NT2/D1 (cell line): ENCODE data around the gene FBLIM1.
"Not testable (repeated sequence)": the region's sequence is repeated elsewhere in the genome, so short reads cannot be mapped to it uniquely, and the experiment has no call there.

ENCODE experiments used
- DNase-seq: peaks from one replicate; pipeline ENCODE4 v3.0.0-alpha.2; 2011; ENCODE audit warnings: low read depth, low spot score
- H3K27me3 ChIP-seq: 2 replicates; pipeline ENCODE4 v1.6.0; 2011; ENCODE audit warnings: mild to moderate bottlenecking; ENCODE audit not compliant: insufficient read length, insufficient read depth
- H3K36me3 ChIP-seq: 2 replicates; pipeline ENCODE4 v1.6.1; 2011; ENCODE audit warnings: mild to moderate bottlenecking, low read length, mixed read lengths; ENCODE audit not compliant: insufficient read depth, insufficient read length
- H3K4me1 ChIP-seq: 2 replicates; pipeline ENCODE4 v1.5.1; 2011; ENCODE audit not compliant: insufficient read depth, insufficient read length
- H3K4me3 ChIP-seq: 2 replicates; pipeline ENCODE4 v1.5.1; 2011; ENCODE audit warnings: low read depth; ENCODE audit not compliant: insufficient read length
- H3K9ac ChIP-seq: 2 replicates; pipeline ENCODE4 v1.6.0; 2011; ENCODE audit warnings: low read depth; ENCODE audit not compliant: insufficient read length
- H3K9me3 ChIP-seq: 2 replicates; pipeline ENCODE4 v1.5.1; 2011; ENCODE audit warnings: mild to moderate bottlenecking, low read length; ENCODE audit not compliant: insufficient read depth
- SUZ12 ChIP-seq: IDR thresholded peaks from 2 replicates; pipeline ENCODE4 v1.6.1; 2011; ENCODE audit not compliant: insufficient read length, insufficient read depth; ENCODE audit errors: extremely low read depth
- YY1 ChIP-seq: IDR thresholded peaks from 2 replicates; pipeline ENCODE4 v1.6.1; 2011; ENCODE audit not compliant: insufficient read length, insufficient read depth
- ZNF274 ChIP-seq: IDR thresholded peaks from 2 replicates; pipeline ENCODE4 v1.6.1; 2011; ENCODE audit warnings: mild to moderate bottlenecking, low read depth, low read length

FBLIM1 gene

DNA sequence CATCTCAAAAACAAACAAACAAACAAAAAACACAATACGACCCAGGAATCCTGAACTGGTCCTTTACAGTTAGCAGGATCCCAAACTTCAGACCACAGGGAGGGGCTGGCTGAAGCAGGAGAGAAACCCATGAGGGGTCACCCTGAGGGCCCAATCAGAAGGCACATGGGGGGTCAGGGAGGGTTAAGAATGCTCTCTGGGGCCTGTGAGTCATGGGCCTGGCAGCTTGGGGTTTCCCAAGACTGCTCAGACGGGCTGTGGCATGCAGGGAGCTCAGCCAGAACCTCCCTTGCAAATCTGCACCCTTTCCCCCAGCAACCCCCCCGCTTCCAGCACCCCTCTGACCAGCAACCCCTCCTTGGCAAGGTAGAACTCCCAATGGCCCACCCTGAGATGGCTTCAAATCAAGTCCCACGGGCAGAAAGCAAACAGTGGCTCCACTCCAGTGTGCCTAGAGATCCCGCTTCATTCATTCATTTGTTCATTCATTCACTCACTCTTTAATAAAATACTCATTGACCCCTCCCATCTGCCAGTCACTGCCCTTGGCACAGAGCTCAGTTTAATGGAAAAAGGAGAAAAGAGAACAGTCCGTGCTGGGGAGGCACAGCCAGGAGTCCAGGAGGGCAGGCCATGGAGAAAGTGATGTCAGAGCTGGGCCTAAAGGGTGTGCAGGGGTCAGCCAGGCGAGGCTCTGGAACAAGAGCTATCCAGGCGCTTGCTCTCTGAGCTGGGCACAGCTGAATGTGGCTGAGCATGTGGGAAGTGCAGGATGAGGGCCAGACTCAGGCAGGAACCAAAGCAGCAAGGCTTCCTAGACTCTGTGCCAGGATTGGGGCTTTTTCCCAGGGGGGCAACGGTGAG, 40.6 kb downstream of the FBLIM1 start:
- no peaks in the 10 kb centered on the region for H3K27me3 ChIP-seq
- peak; percentile 46 for DNase-seq
- TF ChIP-seq ZNF274 (no peak), SUZ12 (no peak), YY1 (no peak)
- H3K36me3 ChIP-seq, result no peaks in the 10 kb centered on the region
- no peak overlapping the region for H3K4me3 ChIP-seq
- no peaks in the 10 kb centered on the region for H3K9me3 ChIP-seq
- no peak overlapping the region for H3K9ac ChIP-seq
- H3K4me1 ChIP-seq, result peaks cover 8% of the 10 kb centered on the region

DNA sequence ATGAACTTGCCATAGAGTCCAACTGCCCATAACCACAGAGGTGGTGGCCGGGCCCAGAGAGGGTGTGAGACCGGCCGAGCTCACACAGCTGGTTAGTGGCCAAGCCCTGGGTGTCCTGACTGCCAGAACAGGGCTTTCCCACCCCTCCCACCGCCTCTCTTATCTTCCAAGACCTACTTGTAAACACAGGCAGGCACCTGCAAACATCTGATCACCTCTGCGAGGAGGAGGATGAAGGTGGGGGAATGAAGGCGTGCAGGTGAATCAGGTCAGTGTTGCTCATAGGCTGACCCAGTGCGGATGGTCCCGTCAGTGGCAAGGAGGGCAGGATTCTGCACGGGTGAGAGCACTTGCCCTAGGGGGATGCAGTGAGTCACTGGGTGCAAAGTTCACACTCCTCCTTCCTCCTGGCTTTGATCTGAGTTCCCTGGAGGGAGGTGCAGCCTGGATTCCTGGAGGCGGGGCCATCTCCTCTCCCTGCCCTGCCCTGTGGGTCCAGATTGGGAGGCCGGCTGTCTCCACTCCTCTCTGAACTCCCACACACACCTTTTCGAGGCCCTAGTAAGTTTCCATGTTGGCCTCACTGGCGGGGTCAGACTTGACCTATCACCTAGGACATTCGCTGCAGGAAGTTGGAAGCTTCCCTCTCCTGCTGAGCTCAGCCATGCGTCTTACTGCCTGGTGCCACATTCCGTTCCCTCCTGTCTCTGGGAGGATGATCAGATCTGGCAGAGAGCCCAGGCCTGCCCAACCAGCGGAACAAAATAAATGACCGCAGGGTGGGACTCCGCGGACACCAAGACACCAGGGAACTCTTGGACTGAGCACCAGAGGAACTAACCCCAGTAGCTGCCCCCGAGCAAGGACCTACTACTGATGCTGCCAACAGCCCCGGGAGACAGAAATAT, 41.6 kb downstream of the FBLIM1 start:
- Histone ChIP-seq H3K4me1 (peaks cover 8% of the 10 kb centered on the region), H3K9me3 (no peaks in the 10 kb centered on the region), H3K4me3 (no peak overlapping the region), H3K27me3 (no peaks in the 10 kb centered on the region), H3K9ac (no peak overlapping the region), H3K36me3 (no peaks in the 10 kb centered on the region)
- TF ChIP-seq ZNF274 (no peak), SUZ12 (no peak), YY1 (no peak)
- DNase-seq, result peak; percentile 25

DNA sequence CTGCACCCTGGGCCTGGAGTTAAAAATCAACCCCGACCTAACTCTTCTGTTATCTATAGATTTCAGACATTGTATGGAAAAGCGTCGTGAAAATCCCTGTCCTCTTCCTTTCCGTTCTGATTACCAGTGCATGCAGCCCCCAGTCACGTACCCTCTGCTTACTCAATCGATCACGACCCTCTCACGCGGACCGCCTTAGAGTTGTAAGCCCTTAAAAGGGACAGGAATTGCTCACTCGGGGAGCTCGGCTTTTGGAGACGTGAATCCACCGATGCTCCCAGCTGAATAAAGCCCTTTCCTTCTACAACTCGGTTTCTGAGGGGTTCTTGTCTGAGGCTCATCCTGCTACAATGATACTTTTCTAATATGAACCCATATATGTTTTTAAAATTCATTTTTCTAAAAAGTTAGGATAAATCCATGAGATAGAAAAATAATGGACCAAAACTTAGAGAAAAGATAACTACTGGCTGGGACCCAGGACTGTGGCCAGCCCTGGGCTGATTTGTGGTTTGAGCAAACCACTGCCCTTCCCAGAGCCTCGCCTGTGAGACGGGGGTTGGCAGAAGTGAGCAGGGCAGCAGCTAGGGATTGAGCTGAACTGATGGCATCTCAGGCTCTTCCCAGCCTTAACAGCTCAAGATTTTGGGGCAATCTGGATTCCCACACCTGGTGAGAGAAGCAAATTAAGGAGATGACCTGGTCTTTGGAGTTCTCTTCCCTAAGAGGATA, 43.8 kb downstream of the FBLIM1 start:
- H3K4me1 ChIP-seq, result peaks cover 8% of the 10 kb centered on the region
- no peak for DNase-seq
- no peaks in the 10 kb centered on the region for H3K27me3 ChIP-seq
- no peaks in the 10 kb centered on the region for H3K9me3 ChIP-seq
- H3K9ac ChIP-seq, result no peak overlapping the region
- TF ChIP-seq YY1 (no peak), SUZ12 (no peak), ZNF274 (no peak)
- no peak overlapping the region for H3K4me3 ChIP-seq
- no peaks in the 10 kb centered on the region for H3K36me3 ChIP-seq

DNA sequence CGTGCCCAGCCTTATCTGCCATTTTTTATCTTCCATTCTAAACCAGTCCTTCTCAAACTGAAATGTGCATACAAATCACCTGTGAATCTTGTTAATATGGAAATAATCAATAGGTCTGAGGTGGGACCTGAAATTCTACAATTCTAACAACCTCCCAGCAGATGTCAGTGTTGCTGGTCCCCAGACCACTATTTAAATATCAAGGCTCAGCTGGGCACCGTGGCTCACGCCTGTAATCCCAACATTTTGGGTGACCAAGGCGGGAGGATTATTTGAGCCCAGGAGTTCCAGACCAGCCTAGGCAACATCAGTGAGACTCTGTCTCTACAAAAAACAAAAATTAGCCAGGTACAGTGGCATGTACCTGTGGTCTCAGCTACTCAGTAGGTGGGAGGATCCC, 44.8 kb downstream of the FBLIM1 start:
- Histone ChIP-seq H3K27me3 (no peaks in the 10 kb centered on the region), H3K36me3 (no peaks in the 10 kb centered on the region), H3K9ac (no peak overlapping the region), H3K9me3 (no peaks in the 10 kb centered on the region), H3K4me1 (peaks cover 8% of the 10 kb centered on the region), H3K4me3 (no peak overlapping the region)
- DNase-seq, result no peak
- no peak for TF ChIP-seq YY1
- no peak for TF ChIP-seq SUZ12
- no peak for TF ChIP-seq ZNF274

DNA sequence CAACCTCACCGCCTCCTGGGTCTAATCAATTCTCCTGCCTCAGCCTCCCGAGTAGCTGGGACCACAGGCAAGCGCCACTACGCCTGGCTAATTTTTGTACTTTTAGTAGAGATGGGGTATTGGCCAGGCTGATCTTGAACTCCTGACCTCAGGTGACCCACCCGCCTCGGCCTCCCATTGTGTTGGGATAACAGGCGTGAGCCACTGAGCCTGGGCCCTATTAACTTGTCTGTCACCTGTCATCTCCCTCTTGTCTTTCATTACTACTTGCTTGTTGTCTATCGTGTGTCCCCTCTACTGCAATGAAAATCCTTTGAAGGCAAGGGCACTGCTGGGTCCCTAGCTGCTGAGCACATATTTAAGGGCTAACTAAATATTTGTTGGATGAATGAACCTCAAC, 45.5 kb downstream of the FBLIM1 start:
- TF ChIP-seq ZNF274 (no peak), SUZ12 (no peak), YY1 (no peak)
- no peaks in the 10 kb centered on the region for H3K36me3 ChIP-seq
- no peak overlapping the region for H3K9ac ChIP-seq
- no peaks in the 10 kb centered on the region for H3K9me3 ChIP-seq
- no peaks in the 10 kb centered on the region for H3K27me3 ChIP-seq
- no peak overlapping the region for H3K4me3 ChIP-seq
- H3K4me1 ChIP-seq, result peaks cover 8% of the 10 kb centered on the region
- no peak for DNase-seq

DNA sequence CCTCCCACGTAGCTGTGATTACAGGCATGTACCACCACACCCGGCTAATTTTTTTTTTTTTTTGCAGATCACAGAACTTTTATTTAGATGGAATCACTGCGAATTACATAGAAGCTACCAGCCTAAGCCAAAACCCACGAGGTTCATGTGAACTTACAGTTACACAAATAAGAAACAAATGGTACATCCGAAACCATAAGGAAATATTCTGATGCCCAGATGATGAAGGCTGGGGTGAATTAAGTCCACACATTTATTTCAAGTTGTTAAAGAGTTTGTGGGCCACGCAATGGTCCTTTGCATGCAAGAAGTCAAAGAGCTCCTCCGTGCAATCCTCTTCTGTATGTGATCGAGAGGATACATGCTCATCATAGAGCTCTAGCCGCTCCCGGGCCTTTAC, 48.5 kb downstream of the FBLIM1 start:
- Histone ChIP-seq H3K36me3 (no peaks in the 10 kb centered on the region), H3K9ac (no peak overlapping the region), H3K9me3 (no peaks in the 10 kb centered on the region), H3K4me1 (no peaks in the 10 kb centered on the region), H3K4me3 (no peak overlapping the region), H3K27me3 (no peaks in the 10 kb centered on the region)
- DNase-seq, result no peak
- no peak for TF ChIP-seq SUZ12
- no peak for TF ChIP-seq ZNF274
- no peak for TF ChIP-seq YY1

DNA sequence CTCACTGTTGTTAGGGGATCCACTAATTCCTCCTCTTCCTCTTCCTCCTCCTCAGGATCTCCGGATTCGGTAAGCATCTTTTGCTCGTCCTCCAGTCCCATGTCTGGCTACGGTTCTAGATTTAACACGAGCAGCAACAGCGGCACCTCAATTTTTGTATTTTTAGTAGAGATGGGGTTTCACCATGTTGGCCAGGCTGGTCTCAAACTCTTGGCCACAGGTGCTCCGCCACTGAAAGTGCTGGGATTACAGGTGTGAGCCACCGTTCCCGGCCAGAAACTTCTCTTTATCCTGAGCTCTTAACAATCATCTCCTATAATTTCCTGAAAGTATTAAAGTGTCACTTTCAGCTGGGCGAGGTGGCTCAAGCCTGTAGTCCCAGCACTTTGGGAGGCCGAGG, 49.0 kb downstream of the FBLIM1 start, which contains the start of gene UQCRHL:
Gene UQCRHL, minus strand, starts transcription at position 101 of the 400 bp plus-strand sequence. Its CDS starts 0 bp downstream, at position 101.
- DNase-seq, H3K4me3 ChIP-seq, H3K9ac ChIP-seq, H3K4me1 ChIP-seq, H3K27me3 ChIP-seq, H3K9me3 ChIP-seq, H3K36me3 ChIP-seq: not testable (repeated sequence)
